GM12873 (cell line): Measurements from ENCODE around the gene SKAP1.

ENCODE experiments used
- TF ChIP-seq, protein P1 (sequence below): IDR thresholded peaks from 2 replicates; pipeline ENCODE4 v1.5.1; 2012; ENCODE audit warnings: low read depth, mild to moderate bottlenecking, moderate library complexity, low read length, control low read depth; ENCODE audit not compliant: insufficient read depth; ENCODE audit errors: missing control alignments

SKAP1 gene

GRCh38 chr17:48283907-48284306, 146.1 kb downstream of the SKAP1 start:
- TF ChIP-seq, protein P1, sequence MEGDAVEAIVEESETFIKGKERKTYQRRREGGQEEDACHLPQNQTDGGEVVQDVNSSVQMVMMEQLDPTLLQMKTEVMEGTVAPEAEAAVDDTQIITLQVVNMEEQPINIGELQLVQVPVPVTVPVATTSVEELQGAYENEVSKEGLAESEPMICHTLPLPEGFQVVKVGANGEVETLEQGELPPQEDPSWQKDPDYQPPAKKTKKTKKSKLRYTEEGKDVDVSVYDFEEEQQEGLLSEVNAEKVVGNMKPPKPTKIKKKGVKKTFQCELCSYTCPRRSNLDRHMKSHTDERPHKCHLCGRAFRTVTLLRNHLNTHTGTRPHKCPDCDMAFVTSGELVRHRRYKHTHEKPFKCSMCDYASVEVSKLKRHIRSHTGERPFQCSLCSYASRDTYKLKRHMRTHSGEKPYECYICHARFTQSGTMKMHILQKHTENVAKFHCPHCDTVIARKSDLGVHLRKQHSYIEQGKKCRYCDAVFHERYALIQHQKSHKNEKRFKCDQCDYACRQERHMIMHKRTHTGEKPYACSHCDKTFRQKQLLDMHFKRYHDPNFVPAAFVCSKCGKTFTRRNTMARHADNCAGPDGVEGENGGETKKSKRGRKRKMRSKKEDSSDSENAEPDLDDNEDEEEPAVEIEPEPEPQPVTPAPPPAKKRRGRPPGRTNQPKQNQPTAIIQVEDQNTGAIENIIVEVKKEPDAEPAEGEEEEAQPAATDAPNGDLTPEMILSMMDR: no peak

- TF ChIP-seq, protein P1: no peak
These were observed 146.6 kb downstream of the SKAP1 start for GRCh38 chr17:48283411-48283810.

- TF ChIP-seq, protein P1: no peak
These were observed 147.7 kb downstream of the SKAP1 start for GRCh38 chr17:48282303-48282702.

- TF ChIP-seq, protein P1: no peak
These were observed 151.1 kb downstream of the SKAP1 start for GRCh38 chr17:48278760-48279491.

DNA sequence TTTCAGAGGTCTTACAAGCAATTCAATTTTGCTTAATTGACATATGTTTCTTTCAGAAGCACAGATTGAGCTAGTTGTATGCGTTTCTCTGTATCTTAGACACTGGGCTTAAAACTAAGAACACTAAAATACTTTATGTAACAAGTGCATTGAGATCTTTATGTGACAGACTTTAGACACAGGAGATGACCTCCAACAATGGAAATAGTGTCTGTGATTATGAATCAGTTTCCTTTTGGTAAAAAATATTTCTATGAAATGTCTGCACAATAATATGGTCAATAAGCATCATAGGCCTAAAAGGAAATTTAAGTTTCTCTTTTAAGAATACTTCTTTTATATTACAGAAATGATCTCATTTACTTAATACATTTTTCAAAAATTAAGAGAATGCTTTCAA, 153.2 kb downstream of the SKAP1 start:
- TF ChIP-seq, protein P1: no peak

DNA sequence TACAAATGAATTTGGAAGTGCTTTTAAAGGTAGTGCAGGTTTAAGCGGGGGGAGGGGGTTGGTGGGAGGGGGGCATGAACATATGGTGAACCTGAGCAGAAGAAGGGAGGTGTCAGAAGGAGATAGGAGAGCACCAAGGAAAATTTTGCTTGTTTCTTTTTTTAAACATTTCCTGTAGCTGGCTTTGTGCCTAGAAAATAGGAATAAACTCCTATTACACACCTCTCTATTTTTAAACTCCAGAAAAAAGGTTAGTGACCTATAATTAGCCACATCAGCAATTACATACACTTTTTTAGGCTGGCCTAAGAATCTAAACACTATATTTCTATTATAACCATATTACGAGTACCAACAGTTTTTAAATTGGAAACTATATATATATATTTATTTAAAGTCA, 159.1 kb downstream of the SKAP1 start:
- TF ChIP-seq, protein P1: no peak

- TF ChIP-seq, protein P1: no peak
These were observed 160.8 kb downstream of the SKAP1 start for GRCh38 chr17:48269209-48269608.
